T-helper 9 cell (primary cell): ENCODE measurements around the gene MYOZ3.

Experiments used
- DNase-seq: peaks from one replicate; pipeline ENCODE4 v3.0.0-alpha.2; 2020

MYOZ3 gene

DNA sequence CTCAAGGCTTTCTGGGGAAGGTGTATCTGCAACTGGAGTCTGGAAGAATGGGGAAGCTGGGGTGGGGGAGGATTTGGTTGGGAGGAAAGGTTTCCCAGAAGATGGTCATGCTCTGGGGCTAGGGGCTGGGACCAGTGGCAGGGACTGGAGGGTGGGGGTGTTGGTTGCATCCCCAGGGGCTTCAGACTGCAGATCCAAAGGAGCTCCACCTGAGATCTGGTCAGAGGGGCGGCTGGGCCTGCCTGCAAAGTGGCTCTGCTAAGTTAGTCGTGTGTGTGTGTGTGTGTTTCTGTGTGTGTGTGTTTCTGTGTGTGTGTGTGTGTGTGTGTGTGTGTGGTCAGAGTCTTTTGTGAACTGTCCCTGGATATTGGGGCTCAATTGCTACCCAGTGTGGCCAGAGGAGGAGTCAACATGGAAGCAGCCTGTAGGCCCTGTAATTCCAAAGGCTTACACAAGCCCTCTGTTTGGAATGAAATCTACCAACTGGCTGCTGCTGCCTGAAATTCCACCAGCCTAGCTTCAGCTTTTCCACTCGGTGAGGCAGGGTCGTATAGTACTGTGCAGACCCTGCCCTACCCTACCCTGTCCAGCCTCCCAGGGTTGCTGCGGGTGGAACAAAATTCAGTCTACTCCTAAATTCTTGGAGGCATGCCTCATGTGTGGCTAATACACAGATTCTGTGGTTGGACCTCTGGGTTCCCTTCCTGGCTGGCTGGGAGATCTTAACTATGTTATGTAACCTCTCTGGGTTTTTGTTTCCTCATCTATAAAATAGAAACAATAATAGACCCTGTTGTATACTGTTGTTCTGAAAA lies 33.1 kb upstream of the MYOZ3 start:
- no peak for DNase-seq

DNA sequence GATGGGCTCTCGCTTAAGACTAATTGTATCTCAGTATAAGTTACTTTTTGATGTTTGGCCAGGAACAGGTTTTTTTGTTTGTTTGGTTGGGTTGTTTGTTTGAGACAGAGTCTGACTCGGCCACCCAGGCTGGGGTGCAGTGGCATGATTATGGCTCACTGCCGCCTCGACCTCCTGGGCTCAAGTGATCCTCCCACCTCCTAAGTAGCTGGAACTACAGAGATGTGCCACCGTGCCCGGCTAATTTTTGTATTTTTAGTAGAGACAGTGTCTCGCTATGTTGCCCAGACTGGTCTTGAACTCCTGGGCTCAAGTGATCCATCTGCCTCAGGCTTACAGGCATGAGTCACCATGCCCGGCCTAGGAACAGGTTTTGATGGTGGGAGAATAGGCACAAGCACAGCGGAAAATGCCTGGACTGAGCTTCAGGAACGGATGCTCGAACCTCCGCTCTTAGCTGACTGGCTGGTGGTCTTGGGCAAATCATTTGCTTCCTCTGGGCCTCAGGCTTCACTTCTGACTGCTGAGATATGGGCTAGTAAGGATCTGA lies 32.0 kb upstream of the MYOZ3 start:
- DNase-seq, result no peak

DNA sequence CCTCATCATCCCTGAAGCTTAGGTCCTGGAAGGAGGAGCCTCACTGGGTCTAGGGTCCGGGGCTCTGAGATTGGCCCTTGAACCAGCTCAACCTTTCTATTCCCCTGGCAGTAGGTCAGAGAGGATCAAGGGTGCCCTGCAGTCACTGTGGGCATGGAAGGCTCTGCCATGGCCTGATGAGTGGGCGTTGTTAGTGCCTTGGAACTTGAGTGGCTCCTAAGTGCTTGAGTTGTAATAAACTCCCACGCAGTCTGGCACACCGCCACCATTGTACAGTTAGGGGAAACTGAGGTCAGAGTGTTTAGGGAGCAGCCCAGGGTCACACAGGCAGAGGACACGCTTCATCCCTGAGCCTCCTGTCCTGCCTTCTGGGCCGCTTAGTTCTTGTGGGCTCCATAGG lies 31.0 kb upstream of the MYOZ3 start:
- no peak for DNase-seq

DNA sequence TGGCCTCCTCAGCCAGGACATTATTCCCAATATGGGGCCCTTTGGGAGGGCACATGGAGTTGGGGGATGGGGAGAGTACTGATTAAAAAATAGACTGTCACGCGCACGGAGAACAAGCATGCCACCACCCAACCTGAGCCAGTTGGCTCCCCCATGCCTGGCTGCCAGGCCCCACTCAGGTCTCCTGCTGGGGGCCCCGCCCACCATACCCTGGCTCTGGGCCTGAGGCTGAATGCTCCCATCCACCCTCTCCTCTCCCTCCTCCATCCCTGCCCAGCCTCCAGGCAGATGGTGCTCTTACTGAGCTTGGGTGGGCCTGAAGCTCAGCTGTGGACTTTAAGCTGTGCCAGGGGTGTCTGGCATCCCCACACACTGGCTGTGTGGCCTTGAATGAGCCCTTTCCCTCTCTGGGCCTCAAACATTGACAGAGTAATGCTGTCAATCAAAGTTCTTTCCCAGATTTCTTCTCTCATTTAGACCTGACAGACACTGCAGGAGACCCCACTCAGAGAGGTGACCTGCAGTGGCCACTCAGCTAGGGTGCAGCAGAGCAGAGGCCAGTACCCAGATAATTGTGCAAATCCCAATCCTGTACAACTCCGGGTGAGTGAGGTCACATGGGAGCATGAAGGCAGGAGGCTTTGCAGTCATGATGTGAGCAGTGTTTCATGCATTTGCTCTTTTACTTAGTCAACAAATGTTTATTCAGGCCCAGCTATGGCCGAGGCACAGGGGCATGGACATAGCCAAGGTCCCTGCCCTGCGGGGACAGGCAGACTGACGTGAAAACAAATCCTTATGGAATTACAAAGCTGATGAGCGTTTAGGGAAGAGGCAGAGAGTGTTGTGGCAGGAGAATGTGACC lies 30.4 kb upstream of the MYOZ3 start:
- DNase-seq, result no peak

DNA sequence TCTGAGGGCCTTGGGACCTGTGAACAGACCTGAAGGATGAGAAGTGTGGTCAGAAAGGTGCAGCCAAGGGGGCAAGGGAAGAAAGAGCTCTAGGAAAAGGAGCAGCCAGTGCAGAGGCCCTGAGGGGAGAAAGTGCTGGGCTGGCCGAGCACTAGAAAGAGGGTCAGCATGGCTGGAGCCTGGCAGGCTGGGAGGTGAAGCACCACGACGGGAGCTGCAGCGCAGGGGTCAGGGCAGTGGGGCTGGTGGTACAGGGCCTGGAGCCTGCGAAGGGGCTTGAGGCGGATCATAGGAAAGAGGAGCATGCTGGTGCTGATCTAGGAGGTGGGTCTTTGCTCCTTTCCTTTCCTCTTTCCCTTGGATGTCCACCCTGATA lies 29.7 kb upstream of the MYOZ3 start:
- no peak for DNase-seq

DNA sequence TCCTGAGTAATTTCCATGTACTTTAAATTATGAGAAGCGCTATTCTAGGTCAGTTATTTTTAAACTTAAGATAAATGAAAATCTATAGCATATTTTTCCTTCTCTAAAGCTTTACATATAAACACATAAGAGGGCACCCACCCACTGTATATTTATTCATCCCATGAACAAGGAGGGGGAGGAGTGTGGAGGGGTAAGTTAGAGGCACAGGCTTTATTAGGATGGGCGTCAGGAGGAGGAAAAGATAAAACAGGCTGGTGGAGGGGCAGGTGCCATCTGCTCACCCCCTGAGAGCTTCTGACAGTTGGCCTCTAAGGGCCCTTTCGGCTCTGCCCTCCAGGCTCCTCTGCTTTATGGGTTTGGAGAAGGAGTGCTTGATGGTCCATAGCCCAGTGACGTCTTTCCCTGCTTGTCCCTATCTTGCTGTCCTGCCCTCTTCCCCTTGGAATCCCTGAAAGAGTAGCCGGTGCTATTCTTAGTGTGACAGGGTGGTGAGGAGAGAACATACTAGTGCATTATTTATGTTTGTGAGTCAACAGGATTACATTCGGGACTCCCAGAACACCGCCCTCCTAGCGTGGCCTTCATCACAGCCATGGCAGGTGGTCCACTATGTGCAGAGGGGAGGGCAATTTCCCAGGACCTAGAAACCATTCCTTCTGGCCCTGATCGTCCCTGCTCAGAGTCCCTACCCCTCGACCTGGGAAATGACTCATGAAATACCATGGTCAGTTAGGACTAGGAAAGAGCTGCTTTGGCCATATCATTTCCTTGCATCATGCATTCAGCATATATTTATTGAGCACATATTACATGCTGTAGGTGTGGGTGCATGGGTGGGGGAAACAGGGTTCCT lies 28.5 kb upstream of the MYOZ3 start:
- no peak for DNase-seq

DNA sequence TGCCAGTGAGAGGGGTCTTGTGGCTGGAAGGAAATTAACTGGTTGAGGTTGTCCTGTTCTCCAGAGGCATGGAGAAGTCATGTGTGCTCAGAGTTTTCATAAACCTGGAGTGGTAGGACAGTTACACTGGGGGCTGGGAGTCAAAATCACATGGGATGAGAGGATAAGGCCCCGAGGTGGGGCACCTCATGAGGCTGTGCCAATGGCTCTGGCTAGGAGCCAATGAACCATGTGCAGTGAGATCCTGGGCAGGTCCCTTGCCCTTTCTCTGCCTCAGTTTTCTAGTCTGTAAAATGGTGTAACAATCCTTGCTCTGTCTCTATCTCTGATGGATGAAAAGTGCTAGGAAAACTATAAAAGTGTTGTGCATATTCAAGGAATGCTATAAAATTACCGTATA lies 27.6 kb upstream of the MYOZ3 start:
- no peak for DNase-seq

DNA sequence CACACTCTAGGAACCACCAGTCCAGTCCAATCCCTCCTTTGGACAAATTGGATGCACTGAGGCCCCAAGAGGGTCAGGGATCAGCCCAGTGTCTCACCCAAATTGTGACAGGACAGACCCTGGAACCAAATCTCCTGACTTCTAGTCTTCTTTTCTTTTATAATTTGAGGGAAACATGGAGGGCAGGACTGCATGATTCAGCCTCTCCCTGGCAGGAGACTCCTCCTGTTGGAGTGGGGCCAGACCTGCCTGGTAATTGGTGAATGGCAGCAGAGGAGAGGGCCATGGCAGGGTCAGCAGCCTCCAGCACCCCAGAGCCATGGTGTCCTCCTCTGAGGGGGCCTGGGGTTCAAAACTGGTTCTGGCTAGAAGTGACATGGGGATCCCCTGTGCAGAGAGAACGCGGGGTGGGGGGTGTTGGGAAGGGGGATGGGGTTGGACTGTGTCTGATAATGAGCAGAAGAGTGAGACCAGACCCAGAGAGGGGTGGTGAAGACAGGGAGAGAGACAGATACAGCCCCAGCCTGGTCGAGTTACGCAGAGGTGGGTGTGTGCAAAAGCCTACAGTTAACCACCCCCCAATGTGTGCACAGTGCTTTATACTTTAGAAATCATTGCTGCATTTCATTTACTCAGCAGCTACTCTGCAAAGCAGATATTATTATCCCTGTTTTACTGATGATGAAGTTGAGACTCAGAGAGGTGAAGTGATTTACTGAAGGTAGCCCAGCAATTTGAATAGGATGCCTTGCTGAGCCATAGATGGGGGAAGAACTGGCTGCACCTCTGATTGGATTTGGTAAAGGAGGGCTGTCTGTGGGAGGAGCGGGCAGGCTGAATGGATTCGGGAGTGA lies 24.4 kb upstream of the MYOZ3 start:
- no peak for DNase-seq

DNA sequence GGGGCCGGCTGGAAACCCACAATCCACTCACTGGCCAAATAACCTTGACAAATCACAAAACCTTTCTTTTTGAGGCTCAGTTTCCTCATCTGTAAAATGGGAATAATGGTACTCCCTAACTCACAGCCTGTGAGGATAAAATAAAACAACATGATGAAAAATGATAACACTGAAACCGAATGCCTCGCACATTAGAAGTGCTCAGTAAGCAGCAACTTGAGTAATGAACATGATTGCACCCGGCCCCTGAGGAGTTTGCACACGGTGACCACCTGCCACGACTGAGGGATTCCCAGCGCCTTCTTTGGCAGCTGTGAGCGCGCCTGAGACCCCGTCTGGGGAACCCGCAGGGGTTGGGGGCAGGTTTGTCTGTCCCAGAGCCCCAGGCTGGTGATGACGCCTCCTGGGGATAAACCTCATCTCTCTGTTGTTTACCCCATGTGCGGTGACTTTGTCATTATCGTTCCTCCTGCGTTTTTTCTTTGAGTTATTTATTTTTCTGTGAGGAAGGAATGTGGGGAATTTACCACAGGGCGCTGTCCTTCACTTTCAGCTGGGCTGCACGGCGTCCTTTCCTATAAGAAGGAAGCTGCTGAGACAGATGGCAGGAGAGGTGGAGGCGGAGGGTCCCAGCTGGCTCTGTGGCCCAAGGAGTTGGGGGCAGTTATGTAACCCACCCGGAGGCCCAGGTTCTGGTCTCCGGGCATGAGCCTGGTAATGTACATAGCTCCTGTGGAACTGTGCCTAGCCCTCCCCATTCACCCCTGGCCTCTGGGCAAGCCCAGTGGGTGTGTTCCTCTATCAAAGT lies 23.6 kb upstream of the MYOZ3 start:
- no peak for DNase-seq

DNA sequence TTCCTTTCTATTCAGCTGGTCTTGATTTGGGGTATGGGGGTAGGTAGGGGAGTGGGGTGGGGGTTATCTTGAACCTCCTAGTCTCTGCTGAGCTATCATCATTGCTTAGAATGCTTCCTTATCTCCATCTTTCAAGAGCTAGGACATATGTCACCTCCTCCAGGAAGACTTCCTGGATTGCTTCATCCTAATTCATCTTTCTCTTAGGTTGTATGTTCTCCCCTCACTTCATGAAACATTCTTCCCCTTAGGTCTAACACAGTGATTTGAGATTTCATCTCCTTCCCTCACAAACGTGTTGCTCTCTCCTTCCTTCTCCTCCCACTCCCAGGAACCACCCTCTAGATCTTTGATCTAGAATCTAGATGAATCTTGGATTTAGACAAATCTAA lies 23.0 kb upstream of the MYOZ3 start:
- no peak for DNase-seq

DNA sequence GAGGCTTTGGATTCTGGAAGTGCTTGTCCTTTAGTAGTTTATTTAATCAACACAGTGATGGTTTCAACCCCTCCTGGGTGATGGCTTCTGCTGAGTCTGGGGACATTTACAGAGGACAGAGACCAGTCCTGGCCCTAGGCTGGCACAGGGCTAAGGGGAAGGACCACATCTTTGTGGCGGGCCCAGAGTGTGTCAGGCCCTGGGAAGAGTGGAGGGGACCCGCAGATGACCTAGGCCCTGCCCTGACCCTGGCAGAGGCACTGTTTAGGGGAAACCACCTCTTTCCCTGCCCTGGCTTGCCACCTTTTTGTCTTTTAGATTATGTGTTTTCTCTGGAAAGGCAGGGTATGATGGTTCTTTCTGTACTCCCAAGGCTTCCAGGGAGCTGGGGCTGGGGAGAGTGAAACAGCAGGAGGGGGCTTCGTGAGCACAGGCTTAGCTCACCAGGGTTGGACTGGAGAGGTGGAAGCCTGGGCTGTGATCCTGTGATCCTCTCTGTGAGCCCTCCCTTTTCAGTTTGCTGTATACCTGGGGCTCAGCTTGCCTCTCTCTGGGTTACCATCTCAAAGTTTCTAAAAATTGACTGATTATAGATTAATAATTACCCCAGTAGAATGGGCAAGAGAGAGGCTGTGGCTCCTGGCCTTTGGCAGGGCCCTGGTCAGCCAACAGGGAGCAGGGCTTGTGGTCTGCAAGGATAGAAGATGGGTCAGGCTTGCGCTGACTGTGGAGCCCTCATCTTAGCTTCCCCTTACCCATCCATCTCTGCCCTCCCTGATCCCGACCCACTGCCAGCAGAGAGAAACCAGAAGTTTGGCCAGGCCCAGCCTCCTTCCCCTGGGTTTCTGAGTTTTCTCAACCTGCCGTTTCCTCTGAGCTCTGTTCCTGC lies 22.3 kb upstream of the MYOZ3 start:
- no peak for DNase-seq

DNA sequence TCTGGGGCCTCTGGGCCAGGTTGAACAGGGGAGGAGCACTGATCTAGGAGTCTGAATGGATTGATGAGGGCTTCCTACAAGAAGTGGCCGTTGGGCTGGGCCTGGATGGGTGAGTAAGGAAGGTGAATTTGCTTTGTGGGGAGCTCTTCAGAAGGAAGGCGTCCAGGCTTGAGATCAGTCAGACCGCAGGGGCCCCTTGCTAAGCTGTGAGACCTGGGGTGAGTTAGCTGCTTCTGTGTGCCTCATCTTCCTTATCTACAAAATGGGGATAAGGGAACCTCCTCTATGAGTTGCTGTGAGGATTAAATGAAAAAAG lies 21.7 kb upstream of the MYOZ3 start:
- DNase-seq, result no peak

DNA sequence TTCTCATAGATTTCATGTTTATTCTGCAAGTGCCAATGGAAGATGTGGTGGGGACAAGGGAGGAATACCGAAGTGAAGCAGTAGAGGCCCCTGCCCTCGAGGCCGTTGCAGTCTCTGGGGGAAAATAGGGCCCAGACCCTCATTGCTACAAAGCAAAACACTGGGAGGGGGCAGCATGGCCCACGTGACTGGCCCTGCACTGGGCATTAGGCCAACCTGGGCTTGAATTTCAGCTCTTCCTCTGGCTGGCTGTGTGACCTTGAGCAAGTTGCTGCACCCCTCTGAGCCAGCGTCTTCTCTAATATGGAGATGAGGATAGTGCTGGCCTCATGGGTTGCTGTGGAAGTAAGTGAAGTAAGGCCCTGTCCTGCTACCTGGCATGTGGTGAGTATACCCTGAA lies 21.3 kb upstream of the MYOZ3 start:
- DNase-seq, result no peak

DNA sequence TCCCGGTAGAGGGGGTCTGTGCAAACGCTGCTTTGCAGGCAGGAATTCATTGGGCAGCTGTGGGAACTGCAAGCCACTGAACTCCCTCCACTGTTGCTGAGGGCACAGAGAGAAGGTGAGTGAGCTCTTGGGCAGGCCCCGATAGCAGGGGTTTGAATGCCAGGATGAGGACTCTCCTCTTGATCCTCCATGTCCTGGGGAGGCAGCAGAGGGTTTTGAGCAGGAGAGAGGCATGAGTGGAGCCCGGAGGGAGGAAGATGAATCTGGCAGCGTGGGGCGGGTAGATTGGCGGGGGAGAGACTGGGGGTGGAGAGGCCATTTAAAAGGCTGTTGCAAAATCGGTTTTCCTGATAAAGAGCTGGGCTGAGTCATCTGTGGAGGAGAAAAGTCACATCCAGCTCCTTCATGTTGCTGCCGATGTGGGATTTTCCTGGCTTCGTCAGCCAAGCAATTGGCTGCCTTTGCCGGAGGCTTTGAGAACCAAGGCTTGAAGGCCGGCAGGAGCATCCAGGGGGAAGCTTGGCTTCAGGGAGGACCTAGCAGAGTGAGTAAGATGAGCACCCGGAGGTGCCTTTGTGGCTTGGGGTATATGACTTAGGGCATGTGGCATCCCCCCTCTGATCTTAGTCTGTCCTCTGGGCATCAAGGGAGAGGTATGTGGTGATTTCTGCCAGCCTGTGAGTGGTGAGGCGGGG lies 20.6 kb upstream of the MYOZ3 start, which contains the start of gene SYNPO:
Gene SYNPO (plus strand): TSS at position 350 of the 695 bp plus-strand sequence. CDS start 7,616 bp downstream, outside the sequence.
- no peak for DNase-seq

DNA sequence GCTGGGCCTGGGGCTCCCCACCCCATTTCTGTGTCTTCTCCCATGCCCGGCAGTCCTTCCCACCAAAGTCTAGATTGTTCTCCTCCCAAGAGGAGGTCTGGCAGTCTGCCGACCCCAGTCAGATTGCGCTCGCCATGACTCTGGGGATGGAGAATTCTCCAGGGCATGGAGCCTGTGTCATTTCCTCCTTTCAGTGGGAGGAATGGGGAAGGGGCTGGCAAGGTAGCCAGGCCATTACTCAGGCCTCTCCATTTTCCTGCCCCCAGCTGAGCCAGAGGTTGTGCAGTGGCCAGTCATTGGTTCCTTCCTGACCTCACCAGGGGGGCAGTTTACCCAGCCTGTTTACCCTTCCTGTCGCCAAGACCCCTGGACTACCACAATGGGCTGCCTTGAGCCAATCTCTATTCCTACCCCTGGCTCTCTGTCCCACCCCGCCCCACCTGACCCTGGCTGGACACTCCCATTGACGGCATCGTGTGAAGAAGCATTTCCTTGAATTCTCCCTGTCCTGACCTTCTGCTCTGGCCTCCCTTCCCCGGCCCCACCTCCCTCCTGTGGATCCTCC lies 20.0 kb upstream of the MYOZ3 start:
- DNase-seq, result no peak

DNA sequence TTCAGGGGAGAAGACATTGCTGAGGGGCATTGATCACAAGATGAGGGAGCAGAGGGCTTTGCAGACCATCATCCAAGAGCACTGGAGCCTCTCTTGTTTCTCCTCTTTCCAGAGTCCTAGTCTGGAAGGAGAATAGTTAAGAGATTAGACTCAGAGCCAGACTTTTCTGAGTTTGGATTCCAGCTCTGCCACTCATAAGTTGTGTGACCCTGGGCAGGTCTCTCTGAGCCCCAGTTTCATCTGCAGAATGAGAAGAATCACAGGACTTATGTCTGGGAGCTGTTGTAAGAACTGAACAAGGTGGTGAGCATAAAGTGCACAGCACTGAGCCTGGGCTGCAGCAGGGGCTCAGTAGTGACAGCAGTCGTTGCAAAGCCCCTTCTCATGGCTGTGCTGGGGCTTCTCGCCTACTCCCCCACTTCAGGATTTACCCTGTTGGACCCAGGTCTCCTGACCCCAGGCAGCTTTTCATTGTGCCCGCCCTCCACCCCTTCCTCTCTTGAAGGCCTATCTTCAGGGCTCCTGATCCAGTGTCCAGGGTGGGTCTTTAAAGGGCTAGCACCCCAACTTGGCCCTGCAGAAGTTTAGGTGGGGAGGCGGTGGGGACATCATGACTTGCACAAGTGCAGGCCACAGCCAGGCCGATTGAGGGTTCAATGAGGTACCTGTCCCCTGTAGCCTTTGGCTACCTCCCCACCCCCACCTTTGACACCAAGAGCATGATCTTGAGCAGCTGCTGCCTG lies 19.1 kb upstream of the MYOZ3 start:
- no peak for DNase-seq

DNA sequence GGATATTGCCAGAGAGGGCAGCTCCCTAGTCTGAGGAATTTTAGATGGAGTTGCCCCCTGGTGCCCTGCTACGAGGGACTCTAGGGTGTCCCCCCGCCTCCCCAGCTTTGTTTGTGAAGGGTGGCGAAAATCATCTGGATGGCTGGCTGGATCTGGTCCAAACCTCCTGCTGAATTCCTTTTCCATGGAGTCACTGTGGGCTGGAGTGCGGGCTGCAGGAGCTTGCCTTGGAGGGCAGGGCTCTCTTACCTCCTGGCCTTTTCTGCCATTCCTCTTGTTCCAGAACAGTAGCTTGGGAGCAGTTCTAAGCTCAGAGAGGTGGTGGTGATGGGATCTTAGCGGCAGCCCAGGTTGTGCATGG lies 18.5 kb upstream of the MYOZ3 start:
- DNase-seq, result no peak

DNA sequence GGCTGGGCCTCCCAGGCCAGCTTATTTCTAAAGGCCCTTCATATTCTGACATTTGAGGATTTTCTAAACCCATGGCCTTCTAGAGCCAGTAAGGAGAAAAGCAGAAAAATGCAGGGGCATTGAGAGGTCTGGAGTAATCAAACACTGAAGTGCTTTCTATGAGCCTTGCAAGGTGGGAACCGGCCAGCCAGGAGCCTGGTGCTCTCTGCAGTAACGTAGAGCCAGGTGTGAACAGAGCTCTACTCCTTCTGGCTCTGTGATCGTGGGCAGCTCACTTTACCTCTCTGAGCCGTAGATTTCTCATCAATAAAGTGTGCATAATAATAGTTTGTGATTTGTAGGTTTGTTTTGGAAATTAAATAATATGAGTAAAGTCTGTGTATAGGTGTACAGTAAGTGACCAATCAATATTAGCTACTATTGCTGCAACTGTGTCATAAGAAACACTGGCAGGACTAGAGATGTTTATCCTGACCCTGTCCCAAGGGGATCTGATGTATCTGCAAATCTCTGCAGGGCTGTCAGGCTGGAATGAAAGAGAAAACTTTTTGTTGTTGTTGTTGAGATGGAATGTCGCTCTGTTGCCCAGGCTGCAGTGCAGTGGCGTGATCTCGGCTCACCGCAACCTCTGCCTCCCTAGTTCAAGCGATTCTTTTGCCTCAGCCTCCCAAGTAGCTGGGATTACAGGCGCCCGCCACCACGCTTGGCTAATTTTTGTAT lies 17.9 kb upstream of the MYOZ3 start:
- no peak for DNase-seq
